ENCODE results near the gene VDR.

VDR gene

GRCh38 chr12:47851303-47851952 lies 53.4 kb downstream of the VDR start:
- TF ChIP-seq YY1 (IDR thresholded peaks at IDR 0.05; ENCODE audit: insufficient read depth, insufficient read length) (no peak), SUZ12 (IDR thresholded peaks at IDR 0.05; ENCODE audit: extremely low read depth, insufficient read depth, insufficient read length) (no peak), ZNF274 (IDR thresholded peaks at IDR 0.05; ENCODE audit: low read depth, low read length) (no peak)
- H3K9ac ChIP-seq (ENCODE audit: insufficient read length, low read depth), result no peak overlapping the region
- H3K27me3 ChIP-seq (ENCODE audit: insufficient read depth, insufficient read length), result peaks cover 5% of the 10 kb centered on the region
- DNase-seq (ENCODE audit: low read depth, low spot score), result no peak
- no peaks in the 10 kb centered on the region for H3K36me3 ChIP-seq (ENCODE audit: insufficient read depth, insufficient read length, low read length)
- H3K9me3 ChIP-seq (ENCODE audit: insufficient read depth, low read length), result no peaks in the 10 kb centered on the region
- no peak overlapping the region for H3K4me3 ChIP-seq (ENCODE audit: insufficient read length, low read depth)
- H3K4me1 ChIP-seq (ENCODE audit: insufficient read depth, insufficient read length), result peaks cover 7% of the 10 kb centered on the region

GRCh38 chr12:47850153-47851084 lies 54.4 kb downstream of the VDR start:
- Histone ChIP-seq H3K9ac (ENCODE audit: insufficient read length, low read depth) (no peak overlapping the region), H3K4me1 (ENCODE audit: insufficient read depth, insufficient read length) (peaks cover 7% of the 10 kb centered on the region), H3K4me3 (ENCODE audit: insufficient read length, low read depth) (no peak overlapping the region), H3K27me3 (ENCODE audit: insufficient read depth, insufficient read length) (peaks cover 16% of the 10 kb centered on the region), H3K9me3 (ENCODE audit: insufficient read depth, low read length) (no peaks in the 10 kb centered on the region), H3K36me3 (ENCODE audit: insufficient read depth, insufficient read length, low read length) (no peaks in the 10 kb centered on the region)
- DNase-seq (ENCODE audit: low read depth, low spot score), result no peak
- TF ChIP-seq ZNF274 (IDR thresholded peaks at IDR 0.05; ENCODE audit: low read depth, low read length) (no peak), YY1 (IDR thresholded peaks at IDR 0.05; ENCODE audit: insufficient read depth, insufficient read length) (no peak), SUZ12 (IDR thresholded peaks at IDR 0.05; ENCODE audit: extremely low read depth, insufficient read depth, insufficient read length) (no peak)

GRCh38 chr12:47849261-47849660 lies 55.5 kb downstream of the VDR start:
- Histone ChIP-seq H3K4me1 (ENCODE audit: insufficient read depth, insufficient read length) (peaks cover 7% of the 10 kb centered on the region), H3K4me3 (ENCODE audit: insufficient read length, low read depth) (no peak overlapping the region), H3K9ac (ENCODE audit: insufficient read length, low read depth) (no peak overlapping the region), H3K9me3 (ENCODE audit: insufficient read depth, low read length) (no peaks in the 10 kb centered on the region), H3K27me3 (ENCODE audit: insufficient read depth, insufficient read length) (peaks cover 16% of the 10 kb centered on the region), H3K36me3 (ENCODE audit: insufficient read depth, insufficient read length, low read length) (no peaks in the 10 kb centered on the region)
- DNase-seq (ENCODE audit: low read depth, low spot score), result no peak
- TF ChIP-seq ZNF274 (IDR thresholded peaks at IDR 0.05; ENCODE audit: low read depth, low read length) (no peak), SUZ12 (IDR thresholded peaks at IDR 0.05; ENCODE audit: extremely low read depth, insufficient read depth, insufficient read length) (no peak), YY1 (IDR thresholded peaks at IDR 0.05; ENCODE audit: insufficient read depth, insufficient read length) (no peak)

DNA sequence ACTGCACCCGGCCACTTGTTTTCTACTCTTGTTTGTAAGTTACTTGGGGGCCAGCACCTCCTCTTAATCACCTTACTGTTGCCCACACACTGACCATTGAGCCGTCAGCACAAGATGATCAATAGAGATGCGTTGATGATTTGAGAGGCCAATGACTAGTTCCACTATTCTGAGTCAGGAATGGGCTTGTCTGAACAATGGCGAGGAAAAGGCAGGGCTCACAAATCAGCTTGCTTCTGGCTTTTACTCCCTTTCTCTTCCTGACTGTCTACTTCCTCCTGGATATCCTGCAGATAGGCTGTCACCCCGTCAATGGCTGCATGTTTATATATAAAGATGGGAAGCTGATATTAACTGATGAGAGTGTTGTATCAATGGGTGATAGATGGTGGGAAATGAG lies 55.9 kb downstream of the VDR start:
- peaks cover 7% of the 10 kb centered on the region for H3K4me1 ChIP-seq (ENCODE audit: insufficient read depth, insufficient read length)
- no peak for DNase-seq (ENCODE audit: low read depth, low spot score)
- no peak overlapping the region for H3K4me3 ChIP-seq (ENCODE audit: insufficient read length, low read depth)
- TF ChIP-seq YY1 (IDR thresholded peaks at IDR 0.05; ENCODE audit: insufficient read depth, insufficient read length) (no peak), SUZ12 (IDR thresholded peaks at IDR 0.05; ENCODE audit: extremely low read depth, insufficient read depth, insufficient read length) (no peak), ZNF274 (IDR thresholded peaks at IDR 0.05; ENCODE audit: low read depth, low read length) (no peak)
- H3K9me3 ChIP-seq (ENCODE audit: insufficient read depth, low read length), result no peaks in the 10 kb centered on the region
- H3K36me3 ChIP-seq (ENCODE audit: insufficient read depth, insufficient read length, low read length), result no peaks in the 10 kb centered on the region
- no peak overlapping the region for H3K9ac ChIP-seq (ENCODE audit: insufficient read length, low read depth)
- H3K27me3 ChIP-seq (ENCODE audit: insufficient read depth, insufficient read length), result peaks cover 17% of the 10 kb centered on the region

DNA sequence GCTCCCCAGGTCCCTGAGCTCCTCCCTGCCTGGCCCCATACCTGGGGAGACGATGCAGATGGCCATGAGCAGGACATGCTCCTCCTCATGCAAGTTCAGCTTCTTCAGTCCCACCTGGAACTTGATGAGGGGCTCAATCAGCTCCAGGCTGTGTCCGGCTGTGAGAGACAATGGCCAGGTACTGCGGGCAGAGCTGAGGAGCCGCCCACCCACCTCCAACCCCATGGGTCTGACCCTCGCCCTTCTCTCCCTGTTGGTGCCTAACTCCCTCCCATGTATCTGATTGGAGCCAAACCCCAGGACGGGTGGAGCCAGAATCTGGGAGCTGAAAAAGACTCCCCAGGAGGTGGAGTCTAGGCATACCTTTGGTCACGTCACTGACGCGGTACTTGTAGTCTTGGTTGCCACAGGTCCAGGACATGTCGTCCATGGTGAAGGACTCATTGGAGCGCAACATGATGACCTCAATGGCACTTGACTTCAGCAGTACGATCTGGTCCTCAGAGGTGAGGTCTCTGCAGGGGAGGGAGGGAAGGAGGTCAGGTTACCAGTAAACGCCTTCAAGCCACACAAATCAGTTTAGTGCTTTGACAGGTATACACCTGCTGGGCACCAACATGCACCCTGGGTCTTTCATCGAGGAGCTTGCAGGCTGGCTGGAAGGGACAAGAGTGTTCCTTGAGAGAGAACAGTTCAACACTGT lies 58.3 kb downstream of the VDR start:
- Histone ChIP-seq H3K36me3 (ENCODE audit: insufficient read depth, insufficient read length, low read length) (no peaks in the 10 kb centered on the region), H3K4me3 (ENCODE audit: insufficient read length, low read depth) (no peak overlapping the region)
- TF ChIP-seq YY1 (IDR thresholded peaks at IDR 0.05; ENCODE audit: insufficient read depth, insufficient read length), result no peak
- TF ChIP-seq SUZ12 (IDR thresholded peaks at IDR 0.05; ENCODE audit: extremely low read depth, insufficient read depth, insufficient read length), result no peak
- TF ChIP-seq ZNF274 (IDR thresholded peaks at IDR 0.05; ENCODE audit: low read depth, low read length), result no peak

GRCh38 chr12:47845081-47845480 lies 59.7 kb downstream of the VDR start:
- H3K9ac ChIP-seq (ENCODE audit: insufficient read length, low read depth), result no peak overlapping the region
- H3K27me3 ChIP-seq (ENCODE audit: insufficient read depth, insufficient read length), result peaks cover 30% of the 10 kb centered on the region
- DNase-seq (ENCODE audit: low read depth, low spot score), result no peak
- no peak overlapping the region for H3K4me3 ChIP-seq (ENCODE audit: insufficient read length, low read depth)
- H3K36me3 ChIP-seq (ENCODE audit: insufficient read depth, insufficient read length, low read length), result no peaks in the 10 kb centered on the region
- H3K9me3 ChIP-seq (ENCODE audit: insufficient read depth, low read length), result no peaks in the 10 kb centered on the region
- H3K4me1 ChIP-seq (ENCODE audit: insufficient read depth, insufficient read length), result no peaks in the 10 kb centered on the region
- TF ChIP-seq SUZ12 (IDR thresholded peaks at IDR 0.05; ENCODE audit: extremely low read depth, insufficient read depth, insufficient read length) (no peak), YY1 (IDR thresholded peaks at IDR 0.05; ENCODE audit: insufficient read depth, insufficient read length) (no peak), ZNF274 (IDR thresholded peaks at IDR 0.05; ENCODE audit: low read depth, low read length) (no peak)

More for the DNA sequence above, 58.3 kb downstream of the VDR start:
- H3K27me3 ChIP-seq (ENCODE audit: insufficient read depth, insufficient read length), result peaks cover 23% of the 10 kb centered on the region
- peaks cover 7% of the 10 kb centered on the region for H3K4me1 ChIP-seq (ENCODE audit: insufficient read depth, insufficient read length)
- no peak overlapping the region for H3K9ac ChIP-seq (ENCODE audit: insufficient read length, low read depth)
- DNase-seq (ENCODE audit: low read depth, low spot score), result no peak
- H3K9me3 ChIP-seq (ENCODE audit: insufficient read depth, low read length), result no peaks in the 10 kb centered on the region

All from NT2/D1 (cell line).